Inferior parietal cortex (tissue), 1 donor: ENCODE data around the gene OR10A3.

Source experiments
- DNase-seq: peaks from one replicate; pipeline ENCODE4 v3.0.0-alpha.2; 2016; ENCODE audit errors: extremely low spot score

OR10A3 gene

DNA sequence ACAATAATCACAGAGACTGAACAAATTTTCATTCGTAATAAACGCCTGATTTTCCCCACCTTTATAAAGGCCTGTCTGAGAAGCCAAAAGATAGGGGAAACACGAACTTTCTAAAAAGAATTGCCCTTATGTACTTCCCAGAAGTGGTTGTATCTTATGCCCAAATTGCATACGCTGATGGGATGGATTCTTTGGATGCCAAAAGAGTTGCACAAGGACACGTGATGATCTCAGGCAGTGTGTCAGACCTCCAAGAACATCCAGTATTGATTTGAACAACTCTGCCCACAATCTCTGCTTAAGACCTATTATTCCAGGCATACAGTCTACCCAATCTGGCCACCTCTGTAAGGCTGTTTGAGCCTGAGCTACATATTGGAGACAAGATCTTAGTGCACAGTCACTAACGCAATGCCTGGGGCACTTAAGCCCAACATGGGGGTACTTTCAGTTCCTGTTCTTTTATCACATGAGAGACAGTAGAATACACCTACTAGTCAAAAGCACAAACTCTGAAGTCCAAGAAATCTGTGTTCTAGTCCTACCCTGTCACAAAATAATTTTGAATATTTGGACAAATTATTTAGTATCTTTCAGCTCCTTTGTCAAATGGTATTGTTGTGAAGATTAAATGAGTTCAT, 49.3 kb downstream of the OR10A3 start:
- DNase-seq: no peak

DNA sequence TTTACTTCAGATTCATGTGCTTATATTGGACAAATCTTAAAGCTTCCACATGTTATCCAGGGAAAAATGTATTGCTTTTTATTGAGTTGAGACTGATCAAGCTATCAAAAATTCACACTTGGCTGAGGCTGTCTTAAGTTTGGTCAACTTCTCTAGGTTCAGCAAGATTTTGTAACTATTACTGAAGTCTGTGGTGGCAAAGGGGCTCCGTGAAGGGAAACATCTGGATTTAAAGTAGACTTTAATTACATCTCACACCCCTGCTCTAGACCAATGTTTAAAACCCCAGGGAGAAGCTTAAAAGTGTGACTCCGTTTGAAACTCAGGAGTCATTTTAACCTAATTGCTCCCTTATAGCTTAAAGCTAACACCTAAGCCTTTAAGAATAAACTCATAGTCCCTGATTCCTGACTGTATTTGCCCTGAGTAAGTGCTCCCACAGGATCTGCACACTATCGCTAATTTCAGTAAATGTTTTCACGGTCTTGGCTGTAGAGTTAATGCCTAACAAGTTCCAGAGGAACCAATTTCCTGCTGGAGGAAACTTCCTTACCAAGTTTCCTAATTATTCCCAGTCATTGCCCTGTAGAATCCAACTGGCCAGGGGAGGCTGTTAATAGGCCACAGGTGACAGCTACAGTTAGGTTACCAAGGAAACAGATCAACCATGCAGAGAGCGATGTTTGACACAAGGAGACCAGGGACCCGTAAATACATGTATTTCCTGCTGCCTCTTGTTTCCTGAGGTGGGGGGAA, 50.9 kb downstream of the OR10A3 start:
- DNase-seq: no peak

DNA sequence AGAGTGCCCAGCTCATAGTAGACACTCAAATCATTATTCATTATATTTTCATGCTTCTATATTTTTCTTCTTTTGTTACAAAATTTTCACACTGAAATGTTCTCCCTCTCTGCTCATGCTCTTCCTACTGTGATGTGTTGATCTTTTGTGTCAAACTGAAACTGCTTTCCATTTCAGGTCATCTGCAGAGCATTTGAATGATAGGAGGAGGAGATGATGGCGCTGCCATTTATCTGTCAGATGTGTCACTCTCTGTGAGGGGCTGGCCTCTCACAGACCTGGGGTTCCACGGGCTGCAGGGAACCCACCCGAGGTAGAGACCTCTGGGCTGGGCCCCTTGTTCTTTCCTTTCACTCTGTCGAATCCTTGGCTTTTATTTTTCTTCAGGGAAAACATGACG, 51.5 kb downstream of the OR10A3 start:
- DNase-seq: no peak
